Fibroblast of mammary gland (primary cell): ENCODE results near the gene CAMKMT.

Experiments
- DNase-seq: peaks from one replicate; pipeline ENCODE4 v3.0.0-alpha.2; 2010; ENCODE audit warnings: low read depth
- H3K4me3 ChIP-seq: 2 replicates; pipeline ENCODE4 v1.5.1; 2011; ENCODE audit warnings: low read depth, mild to moderate bottlenecking, low read length, moderate library complexity; ENCODE audit not compliant: control insufficient read depth
- TF ChIP-seq, protein P1 (sequence below): conservative IDR thresholded peaks from 2 replicates; pipeline ENCODE4 v1.5.1; 2011; ENCODE audit warnings: low read depth, low read length, inconsistent platforms; ENCODE audit not compliant: control insufficient read depth, insufficient read depth

CAMKMT gene

DNA sequence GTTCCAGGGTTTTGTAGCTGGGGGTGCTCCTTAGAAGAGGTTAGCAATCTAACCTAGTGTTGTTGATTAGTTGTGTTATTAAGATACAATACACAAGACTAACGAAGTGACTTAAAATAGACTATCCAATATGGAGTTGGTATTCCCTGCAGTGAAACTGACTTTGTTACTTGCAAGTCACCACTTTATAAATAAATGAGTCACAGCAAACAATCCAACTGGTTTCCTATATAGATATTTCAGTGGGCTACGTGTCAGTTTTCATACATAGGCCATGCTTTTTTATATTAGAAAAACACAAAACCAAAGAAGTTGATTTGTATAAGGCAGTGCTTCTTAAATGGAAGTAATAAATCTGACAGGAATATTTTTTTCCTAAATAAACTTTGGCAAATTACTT lies 274.0 kb downstream of the CAMKMT start:
- TF ChIP-seq, protein P1, sequence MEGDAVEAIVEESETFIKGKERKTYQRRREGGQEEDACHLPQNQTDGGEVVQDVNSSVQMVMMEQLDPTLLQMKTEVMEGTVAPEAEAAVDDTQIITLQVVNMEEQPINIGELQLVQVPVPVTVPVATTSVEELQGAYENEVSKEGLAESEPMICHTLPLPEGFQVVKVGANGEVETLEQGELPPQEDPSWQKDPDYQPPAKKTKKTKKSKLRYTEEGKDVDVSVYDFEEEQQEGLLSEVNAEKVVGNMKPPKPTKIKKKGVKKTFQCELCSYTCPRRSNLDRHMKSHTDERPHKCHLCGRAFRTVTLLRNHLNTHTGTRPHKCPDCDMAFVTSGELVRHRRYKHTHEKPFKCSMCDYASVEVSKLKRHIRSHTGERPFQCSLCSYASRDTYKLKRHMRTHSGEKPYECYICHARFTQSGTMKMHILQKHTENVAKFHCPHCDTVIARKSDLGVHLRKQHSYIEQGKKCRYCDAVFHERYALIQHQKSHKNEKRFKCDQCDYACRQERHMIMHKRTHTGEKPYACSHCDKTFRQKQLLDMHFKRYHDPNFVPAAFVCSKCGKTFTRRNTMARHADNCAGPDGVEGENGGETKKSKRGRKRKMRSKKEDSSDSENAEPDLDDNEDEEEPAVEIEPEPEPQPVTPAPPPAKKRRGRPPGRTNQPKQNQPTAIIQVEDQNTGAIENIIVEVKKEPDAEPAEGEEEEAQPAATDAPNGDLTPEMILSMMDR, result no peak
- H3K4me3 ChIP-seq, result no peak overlapping the region
- DNase-seq, result no peak

DNA sequence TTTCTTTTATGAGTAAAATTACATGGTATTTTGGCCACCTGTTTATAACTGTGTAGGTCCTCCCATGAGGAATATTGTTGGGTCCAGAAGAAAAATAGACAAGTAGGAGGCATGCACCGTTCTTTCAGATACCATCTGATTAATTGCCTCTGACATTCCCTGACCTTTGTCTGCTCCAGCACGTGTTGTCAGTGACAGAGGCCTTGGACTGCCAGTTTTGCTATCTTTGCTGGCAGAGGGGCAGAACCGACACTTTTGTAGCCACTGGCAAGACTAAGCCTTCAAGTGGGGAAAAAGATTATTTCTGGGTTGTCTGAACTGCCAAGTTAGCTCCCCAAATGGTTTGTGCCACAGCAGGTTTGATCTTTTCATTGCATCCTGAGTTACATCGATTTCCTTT lies 276.9 kb downstream of the CAMKMT start:
- DNase-seq, result no peak
- no peak overlapping the region for H3K4me3 ChIP-seq
- TF ChIP-seq, protein P1, result no peak

DNA sequence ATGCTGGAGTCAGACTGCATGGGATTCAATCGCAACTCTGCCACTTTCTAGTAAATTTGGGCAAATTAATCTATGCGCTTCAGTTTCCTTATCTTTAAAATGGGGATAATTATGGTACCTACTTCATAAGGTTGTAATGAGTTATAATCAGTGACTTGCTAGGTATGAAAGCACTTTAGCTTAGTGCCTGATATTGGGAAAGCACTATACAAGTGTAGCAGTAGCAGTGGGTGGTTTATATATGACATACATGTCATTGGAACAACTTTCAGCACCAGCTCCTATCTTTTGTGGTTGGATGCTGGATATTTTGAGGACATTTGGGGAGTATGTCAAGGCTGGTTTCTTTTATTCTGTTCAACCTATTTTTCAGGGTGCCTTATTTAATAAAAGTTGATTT lies 277.7 kb downstream of the CAMKMT start:
- TF ChIP-seq, protein P1, result no peak
- no peak for DNase-seq
- H3K4me3 ChIP-seq, result no peak overlapping the region

DNA sequence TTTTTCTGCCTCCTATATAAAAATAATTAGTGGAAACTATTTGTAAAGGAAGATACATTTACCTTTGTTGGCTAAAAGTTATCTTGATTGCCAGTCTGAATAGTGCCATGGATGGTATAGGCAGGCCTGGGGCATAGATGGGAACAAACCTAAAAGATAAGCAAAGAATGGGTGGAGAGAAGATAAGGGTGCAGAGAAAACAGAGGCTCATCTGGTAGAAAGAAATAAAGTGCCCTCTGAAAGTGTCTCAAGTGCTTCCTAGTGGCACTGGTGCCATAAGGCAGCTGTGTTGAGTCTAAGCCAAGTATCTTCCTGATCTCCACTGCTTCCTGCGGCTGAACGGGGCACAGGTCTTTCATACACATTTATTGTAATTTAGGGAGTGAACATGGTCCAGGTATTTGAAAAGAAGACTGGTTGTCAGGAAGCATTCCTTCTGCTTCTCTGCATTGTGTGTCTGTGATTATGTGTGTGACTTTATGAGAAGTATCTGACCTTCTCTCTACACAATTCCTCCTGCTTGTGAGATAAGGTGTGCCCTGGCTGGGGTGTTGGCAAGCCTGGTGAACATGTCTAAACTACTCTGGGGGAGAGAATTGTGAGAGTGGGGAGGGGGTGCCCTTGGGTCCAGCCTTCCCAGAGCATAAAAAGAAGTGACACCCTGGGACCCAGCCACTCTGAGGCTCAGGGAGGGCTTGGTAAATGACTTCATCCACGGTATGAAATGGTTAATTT lies 280.5 kb downstream of the CAMKMT start:
- no peak for DNase-seq
- TF ChIP-seq, protein P1, result no peak
- no peak overlapping the region for H3K4me3 ChIP-seq

DNA sequence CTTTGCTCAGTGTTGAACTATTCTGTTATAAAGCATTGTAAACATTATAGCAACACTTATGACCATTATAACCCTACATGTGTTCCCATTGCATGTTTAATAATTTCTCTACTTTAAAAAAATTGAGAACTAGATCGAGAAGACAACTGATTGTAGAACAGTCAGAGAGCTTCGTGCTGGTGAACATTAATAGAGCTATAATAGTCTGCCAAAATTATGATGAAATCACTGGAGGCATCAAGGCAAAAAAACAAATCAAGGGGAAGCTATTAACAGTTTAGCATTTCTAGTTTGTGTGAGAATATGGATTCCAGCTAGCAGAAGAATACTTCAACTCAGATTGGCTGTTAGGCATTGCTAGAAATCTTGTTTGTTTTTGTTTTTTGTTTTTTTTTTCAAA lies 284.2 kb downstream of the CAMKMT start:
- H3K4me3 ChIP-seq, result no peak overlapping the region
- no peak for DNase-seq
- TF ChIP-seq, protein P1, result no peak

DNA sequence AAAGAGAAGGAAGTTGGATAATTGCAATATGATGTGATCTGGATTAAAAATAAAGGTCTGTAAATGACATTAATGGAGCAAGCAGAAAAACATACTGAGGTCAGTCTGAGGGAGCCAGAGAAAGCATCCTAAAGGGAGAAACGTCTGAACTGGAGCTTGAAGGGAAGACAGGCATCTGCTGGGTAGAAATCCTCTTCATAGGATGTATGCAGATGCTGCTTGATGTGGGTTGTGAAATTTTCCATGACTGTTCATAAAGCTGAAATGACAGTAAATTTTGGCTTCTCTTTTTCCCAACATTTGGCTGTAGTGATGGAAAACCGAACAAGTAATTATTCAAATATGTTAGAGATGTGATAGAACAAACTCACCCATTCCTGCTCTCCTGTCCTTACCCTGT lies 287.6 kb downstream of the CAMKMT start:
- peak; percentile 16 for DNase-seq
- TF ChIP-seq, protein P1, result no peak
- H3K4me3 ChIP-seq, result no peak overlapping the region
